ENCODE results near the gene SRRM1.

DNA sequence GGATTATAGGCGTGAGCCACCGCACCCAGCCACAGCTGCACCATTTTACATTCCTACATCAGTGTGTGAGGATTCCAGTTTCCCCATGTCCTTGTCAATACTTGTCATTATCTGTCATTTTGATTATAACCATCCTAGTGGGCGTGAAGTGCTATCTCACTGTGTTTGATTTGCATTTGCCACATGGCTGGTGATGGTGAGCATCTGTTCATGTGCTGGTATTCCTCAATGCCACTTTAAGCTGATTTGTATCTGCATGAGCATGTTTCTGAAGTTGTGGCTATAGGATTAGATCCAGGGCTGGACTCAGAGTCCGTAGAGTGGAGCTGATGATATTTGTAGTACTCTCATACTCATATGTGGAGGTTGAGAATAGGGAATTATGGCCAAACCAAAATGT is 36.6 kb downstream of the SRRM1 start:
- TF ChIP-seq, protein P1, sequence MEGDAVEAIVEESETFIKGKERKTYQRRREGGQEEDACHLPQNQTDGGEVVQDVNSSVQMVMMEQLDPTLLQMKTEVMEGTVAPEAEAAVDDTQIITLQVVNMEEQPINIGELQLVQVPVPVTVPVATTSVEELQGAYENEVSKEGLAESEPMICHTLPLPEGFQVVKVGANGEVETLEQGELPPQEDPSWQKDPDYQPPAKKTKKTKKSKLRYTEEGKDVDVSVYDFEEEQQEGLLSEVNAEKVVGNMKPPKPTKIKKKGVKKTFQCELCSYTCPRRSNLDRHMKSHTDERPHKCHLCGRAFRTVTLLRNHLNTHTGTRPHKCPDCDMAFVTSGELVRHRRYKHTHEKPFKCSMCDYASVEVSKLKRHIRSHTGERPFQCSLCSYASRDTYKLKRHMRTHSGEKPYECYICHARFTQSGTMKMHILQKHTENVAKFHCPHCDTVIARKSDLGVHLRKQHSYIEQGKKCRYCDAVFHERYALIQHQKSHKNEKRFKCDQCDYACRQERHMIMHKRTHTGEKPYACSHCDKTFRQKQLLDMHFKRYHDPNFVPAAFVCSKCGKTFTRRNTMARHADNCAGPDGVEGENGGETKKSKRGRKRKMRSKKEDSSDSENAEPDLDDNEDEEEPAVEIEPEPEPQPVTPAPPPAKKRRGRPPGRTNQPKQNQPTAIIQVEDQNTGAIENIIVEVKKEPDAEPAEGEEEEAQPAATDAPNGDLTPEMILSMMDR (conservative IDR thresholded peaks at IDR 0.05), result no peak
- no peak for TF ChIP-seq ZFX (IDR thresholded peaks at IDR 0.05)

Measured in C4-2B (cell line).